HG02623 (cell line): ENCODE measurements around the gene ZNF77.
"Not testable (repeated sequence)": the region's sequence is repeated elsewhere in the genome, so short reads cannot be mapped to it uniquely, and the experiment has no call there.

Experiments
- ATAC-seq: cut with Tn5 transposase; IDR thresholded peaks from one replicate; pipeline ENCODE4 v1.9.1; 2021; ENCODE audit warnings: moderate library complexity; ENCODE audit not compliant: unreplicated experiment

Gene ZNF77

GRCh38 chr19:2970201-2970835 lies 25.5 kb upstream of the ZNF77 start:
- ATAC-seq, result no peak

- no peak for ATAC-seq
Measured at GRCh38 chr19:2969104-2969504, 24.3 kb upstream of the ZNF77 start.

DNA sequence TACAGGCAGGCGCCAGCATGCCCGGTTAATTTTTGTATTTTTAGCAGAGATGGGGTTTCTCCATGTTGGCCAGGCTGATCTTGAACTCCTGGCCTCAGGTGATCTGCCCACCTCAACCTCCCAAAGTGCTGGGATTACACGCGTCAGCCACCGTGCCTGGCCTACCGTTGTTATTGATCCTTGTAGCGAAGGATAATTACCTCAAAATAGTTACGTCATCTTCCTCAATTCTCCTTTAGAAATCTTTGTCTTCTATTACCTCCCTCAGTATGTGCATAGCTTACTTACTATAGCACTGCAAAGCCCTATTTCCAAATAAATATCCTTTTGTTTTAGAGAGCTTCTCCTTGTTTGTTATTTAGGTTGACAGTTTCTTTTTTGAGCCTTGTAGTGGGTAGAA lies 23.2 kb upstream of the ZNF77 start:
- no peak for ATAC-seq

- no peak for ATAC-seq
Measured at GRCh38 chr19:2964874-2965273, 20.1 kb upstream of the ZNF77 start.

DNA sequence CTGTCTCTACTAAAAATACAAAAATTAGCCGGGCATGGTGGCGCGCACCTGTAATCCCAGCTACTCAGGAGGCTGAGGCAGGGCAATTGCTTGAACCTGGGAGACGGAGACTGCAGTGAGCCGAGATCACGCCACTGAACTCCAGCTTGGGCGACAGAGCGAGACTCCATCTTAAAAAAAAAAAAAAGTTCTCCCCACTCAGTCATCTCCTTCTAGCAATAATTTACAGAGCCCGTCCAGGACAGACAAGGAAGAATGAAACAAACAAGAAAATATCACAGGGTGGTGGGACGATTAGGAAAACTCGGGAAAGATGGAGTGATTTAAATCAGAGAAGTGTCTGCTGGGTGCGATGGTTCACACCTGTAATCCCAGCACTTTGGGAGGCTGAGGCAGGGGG lies 18.9 kb upstream of the ZNF77 start:
- not testable (repeated sequence) for ATAC-seq

- no peak for ATAC-seq
Measured at GRCh38 chr19:2963122-2963521, 18.4 kb upstream of the ZNF77 start.

GRCh38 chr19:2962018-2962670 lies 17.4 kb upstream of the ZNF77 start:
- no peak for ATAC-seq

DNA sequence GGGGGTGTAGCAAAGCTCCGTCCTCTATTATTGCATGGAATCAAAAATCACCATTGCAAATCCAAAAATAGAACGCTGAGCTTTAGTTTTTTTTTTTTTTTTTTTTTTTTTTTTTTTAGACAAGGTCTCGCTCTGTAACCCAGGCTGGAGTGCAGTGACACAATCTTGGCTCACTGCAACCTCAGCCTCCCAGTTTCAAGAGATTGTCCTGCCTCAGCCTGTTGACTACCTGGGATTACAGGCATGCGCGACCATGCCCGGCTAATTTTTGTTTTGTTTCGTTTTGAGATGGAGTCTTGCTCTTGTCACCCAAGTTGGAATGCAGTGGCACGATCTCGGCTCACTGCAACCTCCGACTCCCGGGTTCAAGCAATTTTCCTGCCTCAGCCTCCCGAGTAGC lies 15.3 kb upstream of the ZNF77 start:
- ATAC-seq, result no peak

GRCh38 chr19:2957160-2957559 lies 12.4 kb upstream of the ZNF77 start:
- no peak for ATAC-seq

GRCh38 chr19:2952953-2953481 lies 8.2 kb upstream of the ZNF77 start:
- no peak for ATAC-seq

GRCh38 chr19:2950286-2951124 lies 5.7 kb upstream of the ZNF77 start:
- peak; percentile 93 for ATAC-seq

GRCh38 chr19:2949939-2950285 lies 5.1 kb upstream of the ZNF77 start:
- ATAC-seq, result no peak

DNA sequence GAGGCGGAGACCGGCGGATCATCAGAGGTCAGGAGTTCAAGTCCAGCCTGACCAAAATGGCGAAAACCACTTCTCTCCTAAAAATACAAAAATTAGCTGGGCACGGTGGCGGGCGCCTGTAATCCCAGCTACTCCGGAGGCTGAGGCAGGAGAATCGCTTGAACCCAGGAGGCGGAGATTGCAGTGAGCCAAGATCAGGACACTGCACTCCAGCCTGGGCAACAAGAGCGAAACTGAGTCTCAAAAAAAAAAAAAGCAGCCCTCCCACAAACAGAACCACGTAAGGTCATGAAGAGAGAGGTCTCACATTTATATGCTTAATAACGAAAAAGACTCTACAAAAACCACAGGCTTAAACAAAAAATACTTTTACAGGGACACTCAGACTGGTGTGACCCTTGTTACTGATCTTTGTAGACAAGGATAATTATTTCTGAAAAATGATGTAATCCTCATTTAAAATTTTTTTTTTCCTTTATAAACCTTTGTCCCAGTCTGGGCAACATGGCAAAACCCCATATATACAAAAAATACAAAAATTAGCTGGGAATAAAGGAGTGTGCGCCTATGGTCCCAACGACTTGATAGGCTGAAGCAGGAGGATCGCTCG lies 909 bp upstream of the ZNF77 start:
- no peak for ATAC-seq

DNA sequence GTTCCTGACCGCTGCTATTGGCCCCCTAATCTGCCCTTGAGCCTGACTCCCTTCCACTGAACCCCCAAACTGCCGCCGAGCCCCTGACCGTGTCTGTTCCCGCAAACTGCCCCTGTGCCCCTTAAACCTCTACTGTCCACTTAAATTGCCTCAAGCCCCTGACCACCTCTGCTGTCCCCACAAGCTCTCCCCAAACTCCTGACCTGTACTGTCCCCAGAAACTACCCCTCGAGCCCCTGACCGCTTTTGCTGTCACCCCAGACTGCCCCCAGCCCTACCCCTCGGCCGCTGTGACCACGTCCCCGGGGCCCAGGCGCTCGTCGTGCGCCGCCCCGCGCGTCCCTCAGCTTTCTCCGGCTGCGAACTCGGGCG lies 382 bp downstream of the ZNF77 start:
- ATAC-seq, result peak; percentile 3

DNA sequence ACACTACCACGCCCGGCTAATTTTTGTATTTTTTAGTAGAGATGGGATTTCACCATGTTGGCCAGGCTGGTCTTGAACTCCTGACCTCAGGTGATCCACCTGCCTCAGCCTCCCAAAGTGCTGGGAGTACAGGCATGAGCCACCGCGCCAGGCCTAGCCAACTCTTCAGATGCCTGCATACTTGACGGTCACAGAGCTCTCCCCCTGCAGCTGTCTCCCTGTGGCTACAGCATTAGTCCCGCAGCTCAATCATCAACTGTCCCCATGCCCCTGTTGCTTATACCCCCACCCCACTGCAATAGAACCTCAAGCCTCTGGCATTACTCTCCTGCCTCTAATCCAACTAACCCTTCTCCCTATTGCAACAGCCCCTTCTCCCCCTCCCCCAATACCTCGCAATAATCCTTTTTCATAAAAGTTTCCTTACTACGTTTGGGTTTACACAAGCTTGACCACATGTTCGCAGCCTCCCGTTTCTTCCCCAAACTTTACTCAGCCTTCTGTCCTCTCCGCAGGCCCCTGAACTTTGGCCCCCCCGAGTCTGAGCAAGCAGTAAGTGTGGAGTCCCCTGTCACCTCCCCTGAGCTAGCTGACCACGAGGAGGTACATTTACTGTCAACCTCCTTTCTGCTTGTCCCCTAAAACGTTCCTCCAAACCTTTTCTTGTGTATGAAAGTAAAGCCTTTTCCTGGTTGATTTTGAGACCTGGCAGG lies 1.7 kb downstream of the ZNF77 start:
- no peak for ATAC-seq

- not testable (repeated sequence) for ATAC-seq
Measured at GRCh38 chr19:2935863-2936262, 8.9 kb downstream of the ZNF77 start.

DNA sequence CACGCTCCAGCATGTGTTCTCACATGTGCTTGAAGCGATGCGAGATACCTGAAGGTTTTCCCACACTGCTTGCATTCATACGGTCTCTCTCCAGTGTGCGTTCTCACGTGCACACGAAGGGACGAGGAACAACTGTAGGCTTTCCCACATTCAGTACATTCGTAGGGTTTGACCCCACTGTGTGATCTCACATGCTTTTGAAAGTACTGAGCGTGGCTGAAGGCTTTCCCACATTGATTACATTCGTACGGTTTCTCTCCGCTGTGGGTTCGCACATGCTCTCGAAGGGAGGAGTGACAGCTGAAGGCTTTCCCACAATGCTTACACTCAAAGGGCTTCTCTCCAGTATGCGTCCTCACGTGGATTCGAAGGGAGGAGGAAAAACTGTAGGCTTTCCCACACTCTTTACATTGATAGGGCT lies 11.3 kb downstream of the ZNF77 start:
- ATAC-seq, result no peak

DNA sequence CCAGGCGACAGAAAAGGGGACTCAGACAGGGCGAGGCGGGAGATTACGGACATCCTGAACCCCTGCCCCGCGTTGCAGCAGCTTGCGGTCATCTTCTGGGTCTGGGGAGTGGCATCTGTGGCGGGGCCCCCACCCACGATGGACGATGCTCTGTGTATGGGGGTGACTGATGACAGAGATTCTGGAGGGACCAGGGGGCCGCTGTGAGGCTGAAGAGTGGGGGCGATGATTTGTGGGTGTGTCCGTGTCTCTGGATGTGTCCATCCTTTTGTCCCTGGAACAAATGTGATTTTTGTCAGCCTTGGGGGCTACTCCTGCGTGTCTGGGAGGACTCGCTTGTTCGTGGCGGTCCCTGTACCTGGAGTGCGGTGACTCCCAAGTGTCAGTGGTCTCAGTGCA lies 17.7 kb downstream of the ZNF77 start:
- no peak for ATAC-seq

GRCh38 chr19:2926341-2927031 lies 18.3 kb downstream of the ZNF77 start:
- no peak for ATAC-seq

DNA sequence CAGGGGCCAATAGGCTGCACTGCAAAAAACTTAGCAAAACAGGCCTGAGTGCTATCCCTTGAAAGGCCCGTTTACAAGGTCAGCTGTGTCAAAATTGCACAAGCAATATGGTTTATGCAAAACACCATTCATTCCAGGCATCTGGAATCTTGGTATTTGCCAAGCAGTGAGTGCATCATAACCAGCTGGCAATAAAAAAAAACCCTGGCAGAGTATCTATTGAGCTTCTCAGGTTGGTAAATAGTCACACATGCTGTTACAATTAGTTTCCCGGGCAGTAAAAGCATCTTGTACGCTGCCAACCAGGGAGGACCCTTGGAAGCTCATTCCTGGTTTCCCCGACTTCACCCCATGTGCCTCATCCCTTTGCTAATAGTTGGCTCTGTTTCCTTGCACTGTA lies 21.3 kb downstream of the ZNF77 start:
- ATAC-seq, result no peak
